ENCODE measurements around the gene EPHA8.

The EPHA8 gene

GRCh38 chr1:22587247-22587646, 24.0 kb downstream of the EPHA8 start:
- in situ Hi-C loops (cut with HindIII; ENCODE audit: low sequenced_read_pairs), result loop anchor here (5.0 kb wide), 1 partner anchor 90 kb away; no protein-coding TSS in a partner anchor

GRCh38 chr1:22588899-22589422, 25.7 kb downstream of the EPHA8 start:
- in situ Hi-C loops (cut with HindIII; ENCODE audit: low sequenced_read_pairs), result loop anchor here (5.0 kb wide), 1 partner anchor 92 kb away; no protein-coding TSS in a partner anchor

GRCh38 chr1:22591576-22591975, 28.3 kb downstream of the EPHA8 start:
- in situ Hi-C loops (cut with HindIII; ENCODE audit: low sequenced_read_pairs), result no loop called here

GRCh38 chr1:22592051-22592450, 28.8 kb downstream of the EPHA8 start:
- in situ Hi-C loops (cut with HindIII; ENCODE audit: low sequenced_read_pairs), result no loop called here

- in situ Hi-C loops (cut with HindIII; ENCODE audit: low sequenced_read_pairs), result no loop called here
Observed at GRCh38 chr1:22592919-22593790, 29.9 kb downstream of the EPHA8 start.

- in situ Hi-C loops (cut with HindIII; ENCODE audit: low sequenced_read_pairs), result no loop called here
Observed at GRCh38 chr1:22594396-22594795, 31.1 kb downstream of the EPHA8 start.

GRCh38 chr1:22595108-22595507, 31.8 kb downstream of the EPHA8 start:
- in situ Hi-C loops (cut with HindIII; ENCODE audit: low sequenced_read_pairs), result loop anchor here (5.0 kb wide), 1 partner anchor 37 kb away; no protein-coding TSS in a partner anchor

GRCh38 chr1:22597301-22597965, 34.1 kb downstream of the EPHA8 start:
- in situ Hi-C loops (cut with HindIII; ENCODE audit: low sequenced_read_pairs), result loop anchor here (5.0 kb wide), 1 partner anchor 35 kb away; no protein-coding TSS in a partner anchor

- in situ Hi-C loops (cut with HindIII; ENCODE audit: low sequenced_read_pairs), result loop anchor here (5.0 kb wide), 1 partner anchor 34 kb away; no protein-coding TSS in a partner anchor
Observed at GRCh38 chr1:22597996-22598395, 34.7 kb downstream of the EPHA8 start.

GRCh38 chr1:22598736-22599135, 35.4 kb downstream of the EPHA8 start:
- in situ Hi-C loops (cut with HindIII; ENCODE audit: low sequenced_read_pairs), result loop anchor here (5.0 kb wide), 1 partner anchor 34 kb away; no protein-coding TSS in a partner anchor

- in situ Hi-C loops (cut with HindIII; ENCODE audit: low sequenced_read_pairs), result no loop called here
Observed at GRCh38 chr1:22600071-22600816, 37.0 kb downstream of the EPHA8 start.

GRCh38 chr1:22600817-22601605, 37.7 kb downstream of the EPHA8 start:
- in situ Hi-C loops (cut with HindIII; ENCODE audit: low sequenced_read_pairs), result no loop called here

- in situ Hi-C loops (cut with HindIII; ENCODE audit: low sequenced_read_pairs), result no loop called here
Observed at GRCh38 chr1:22601610-22602009, 38.3 kb downstream of the EPHA8 start.

GRCh38 chr1:22602060-22602740, 38.9 kb downstream of the EPHA8 start:
- in situ Hi-C loops (cut with HindIII; ENCODE audit: low sequenced_read_pairs), result no loop called here

- in situ Hi-C loops (cut with HindIII; ENCODE audit: low sequenced_read_pairs), result no loop called here
Observed at GRCh38 chr1:22606161-22606560, 42.9 kb downstream of the EPHA8 start.

GRCh38 chr1:22607154-22607553, 43.9 kb downstream of the EPHA8 start:
- in situ Hi-C loops (cut with HindIII; ENCODE audit: low sequenced_read_pairs), result no loop called here

- in situ Hi-C loops (cut with HindIII; ENCODE audit: low sequenced_read_pairs), result no loop called here
Observed at GRCh38 chr1:22608361-22608760, 45.1 kb downstream of the EPHA8 start.

- in situ Hi-C loops (cut with HindIII; ENCODE audit: low sequenced_read_pairs), result no loop called here
Observed at GRCh38 chr1:22609291-22609690, 46.0 kb downstream of the EPHA8 start.

- in situ Hi-C loops (cut with HindIII; ENCODE audit: low sequenced_read_pairs), result no loop called here
Observed at GRCh38 chr1:22611530-22611947, 48.2 kb downstream of the EPHA8 start.
